ENCODE measurements around the gene GRIN2C. TPM values are rescaled to one million over a fixed set of nuclear protein-coding genes. Genes with fewer than 3 reads are reported as not detected.
A peak's percentile ranks its signal among the peaks of the same experiment; 100 is the strongest.

GRIN2C gene
- total and polyA plus RNA-seq, 9 of the 15 experiments (the other 6 are each of a cell fraction or from before 2014, with no cell fraction given): under 0.01 to 0.33 (median 0.10) TPM; not detected in 2

DNA sequence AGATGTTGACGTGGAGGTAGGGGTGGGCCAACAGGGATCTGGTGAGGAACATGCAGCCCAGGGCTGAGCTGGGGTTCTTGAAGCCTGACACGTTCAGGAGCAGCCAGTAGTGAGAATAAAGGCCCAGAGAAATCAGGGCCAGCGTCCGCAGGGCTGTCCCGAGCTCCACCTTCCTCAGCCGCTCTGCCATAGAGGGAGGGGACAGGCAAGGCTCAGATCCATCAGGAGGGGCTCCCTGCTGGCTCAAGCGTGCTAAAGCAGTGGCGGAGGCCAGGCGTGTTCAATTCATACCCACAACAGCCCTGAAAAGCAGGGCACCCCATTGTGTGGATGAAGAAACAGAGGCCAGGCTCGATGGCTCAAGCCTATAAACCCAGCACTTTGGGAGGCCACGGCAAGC, 21.4 kb upstream of the GRIN2C start:
- Histone ChIP-seq H3K79me2 (ENCODE audit: control insufficient read depth, insufficient read depth, low read length) (no peaks in the 10 kb centered on the region), H3K9me1 (ENCODE audit: control insufficient read depth, insufficient read depth, low read length) (no peaks in the 10 kb centered on the region), H3K27ac (ENCODE audit: extremely low read depth, low read depth, low read length) (no peak overlapping the region), H4K20me1 (replicated peaks; ENCODE audit: control insufficient read depth, insufficient read depth, low read length) (no peaks in the 10 kb centered on the region), H3K9ac (ENCODE audit: insufficient read depth in 1 of 2, low read depth in 2 of 2, low read length in 2 of 2) (peak overlapping the region in 1 of 2 experiments; percentile 71; a peak in 1 of 4 replicates), H3K27me3 (ENCODE audit: control insufficient read depth in 2 of 2, insufficient read depth in 2 of 2, low read length in 2 of 2) (no peaks in the 10 kb centered on the region), H3K4me1 (replicated peaks in 1 of 2; ENCODE audit: control insufficient read depth in 2 of 2, insufficient read depth in 2 of 2, low read length in 2 of 2) (peaks cover 21 to 31% of the 10 kb centered on the region in 2 experiments), H3K4me3 (no peak overlapping the region), H3K4me2 (ENCODE audit: insufficient read depth, low read length) (no peak overlapping the region), H2AFZ (ENCODE audit: low read depth, low read length) (no peak overlapping the region), H3K36me3 (ENCODE audit: control insufficient read depth, insufficient read depth, low read length) (no peaks in the 10 kb centered on the region), H3K9me3 (replicated peaks; ENCODE audit: control insufficient read depth, insufficient read depth, low read depth, low read length) (no peaks in the 10 kb centered on the region)
- CTCF ChIA-PET (ENCODE audit: low intra/inter-chr PET ratio): no interaction called here
- ATAC-seq (no peak), FAIRE-seq (no peak), DNase-seq (ENCODE audit: extremely low read depth in 1 of 4, low spot score in 3 of 4) (no peak)
- BruUV-seq (replicated peaks): no TSS peak
- in situ Hi-C loops (cut with MboI): no loop called here
- 45% methylated on average over 9 of the region's 11 CpGs for WGBS (ENCODE audit: insufficient coverage, low coverage, missing lambda C conversion rate)
- intact Hi-C loops (cut with micrococcal nuclease): no loop called here
- no peak for TF ChIP-seq ZNF23 (CRISPR knock-in tag; IDR thresholded peaks at IDR 0.05)
- TF ChIP-seq, protein P1, sequence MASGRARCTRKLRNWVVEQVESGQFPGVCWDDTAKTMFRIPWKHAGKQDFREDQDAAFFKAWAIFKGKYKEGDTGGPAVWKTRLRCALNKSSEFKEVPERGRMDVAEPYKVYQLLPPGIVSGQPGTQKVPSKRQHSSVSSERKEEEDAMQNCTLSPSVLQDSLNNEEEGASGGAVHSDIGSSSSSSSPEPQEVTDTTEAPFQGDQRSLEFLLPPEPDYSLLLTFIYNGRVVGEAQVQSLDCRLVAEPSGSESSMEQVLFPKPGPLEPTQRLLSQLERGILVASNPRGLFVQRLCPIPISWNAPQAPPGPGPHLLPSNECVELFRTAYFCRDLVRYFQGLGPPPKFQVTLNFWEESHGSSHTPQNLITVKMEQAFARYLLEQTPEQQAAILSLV (tag; IDR thresholded peaks at IDR 0.05): no peak
- no peak for TF ChIP-seq ZNF311 (CRISPR knock-in tag; IDR thresholded peaks at IDR 0.05)
- no peak for TF ChIP-seq TAF15 (IDR thresholded peaks at IDR 0.05; ENCODE audit: low read depth, low read length)
- TF ChIP-seq EP300 (IDR thresholded peaks at IDR 0.05; ENCODE audit: low read length): no peak
- TF ChIP-seq HSF4 (CRISPR knock-in tag; IDR thresholded peaks at IDR 0.05; ENCODE audit: borderline replicate concordance): no peak
- no peak for TF ChIP-seq CREB1 (IDR thresholded peaks at IDR 0.05)
- TF ChIP-seq CREB1 (CRISPR knock-in tag; IDR thresholded peaks at IDR 0.05): no peak
- TF ChIP-seq, protein P2, sequence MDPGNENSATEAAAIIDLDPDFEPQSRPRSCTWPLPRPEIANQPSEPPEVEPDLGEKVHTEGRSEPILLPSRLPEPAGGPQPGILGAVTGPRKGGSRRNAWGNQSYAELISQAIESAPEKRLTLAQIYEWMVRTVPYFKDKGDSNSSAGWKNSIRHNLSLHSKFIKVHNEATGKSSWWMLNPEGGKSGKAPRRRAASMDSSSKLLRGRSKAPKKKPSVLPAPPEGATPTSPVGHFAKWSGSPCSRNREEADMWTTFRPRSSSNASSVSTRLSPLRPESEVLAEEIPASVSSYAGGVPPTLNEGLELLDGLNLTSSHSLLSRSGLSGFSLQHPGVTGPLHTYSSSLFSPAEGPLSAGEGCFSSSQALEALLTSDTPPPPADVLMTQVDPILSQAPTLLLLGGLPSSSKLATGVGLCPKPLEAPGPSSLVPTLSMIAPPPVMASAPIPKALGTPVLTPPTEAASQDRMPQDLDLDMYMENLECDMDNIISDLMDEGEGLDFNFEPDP (CRISPR knock-in tag; IDR thresholded peaks at IDR 0.05): no peak
- TF ChIP-seq, protein P3, sequence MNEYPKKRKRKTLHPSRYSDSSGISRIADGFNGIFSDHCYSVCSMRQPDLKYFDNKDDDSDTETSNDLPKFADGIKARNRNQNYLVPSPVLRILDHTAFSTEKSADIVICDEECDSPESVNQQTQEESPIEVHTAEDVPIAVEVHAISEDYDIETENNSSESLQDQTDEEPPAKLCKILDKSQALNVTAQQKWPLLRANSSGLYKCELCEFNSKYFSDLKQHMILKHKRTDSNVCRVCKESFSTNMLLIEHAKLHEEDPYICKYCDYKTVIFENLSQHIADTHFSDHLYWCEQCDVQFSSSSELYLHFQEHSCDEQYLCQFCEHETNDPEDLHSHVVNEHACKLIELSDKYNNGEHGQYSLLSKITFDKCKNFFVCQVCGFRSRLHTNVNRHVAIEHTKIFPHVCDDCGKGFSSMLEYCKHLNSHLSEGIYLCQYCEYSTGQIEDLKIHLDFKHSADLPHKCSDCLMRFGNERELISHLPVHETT (CRISPR knock-in tag; conservative IDR thresholded peaks at IDR 0.05 in 1 of 2, IDR thresholded peaks at IDR 0.05 in 1 of 2): no peak
- TF ChIP-seq MYBL2 (IDR thresholded peaks at IDR 0.05; ENCODE audit: low read depth): no peak
- no peak for TF ChIP-seq MYBL2 (CRISPR knock-in tag; IDR thresholded peaks at IDR 0.05; ENCODE audit: borderline replicate concordance)
- TF ChIP-seq, protein P4, sequence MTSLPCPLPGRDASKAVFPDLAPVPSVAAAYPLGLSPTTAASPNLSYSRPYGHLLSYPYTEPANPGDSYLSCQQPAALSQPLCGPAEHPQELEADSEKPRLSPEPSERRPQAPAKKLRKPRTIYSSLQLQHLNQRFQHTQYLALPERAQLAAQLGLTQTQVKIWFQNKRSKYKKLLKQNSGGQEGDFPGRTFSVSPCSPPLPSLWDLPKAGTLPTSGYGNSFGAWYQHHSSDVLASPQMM (CRISPR knock-in tag; IDR thresholded peaks at IDR 0.05): no peak
- TF ChIP-seq NR2C2 (CRISPR knock-in tag; IDR thresholded peaks at IDR 0.05): no peak
- TF ChIP-seq NR2C2 (tag; IDR thresholded peaks at IDR 0.05): no peak
- TF ChIP-seq ZNF347 (CRISPR knock-in tag; IDR thresholded peaks at IDR 0.05; ENCODE audit: low read depth): no peak
- POLR2A ChIA-PET: interaction anchor here (0.6 to 1.7 kb wide), 5 partner anchors 8 to 734 kb away, joined by 3 to 7 read pairs (median 4); partner anchors contain the start of gene FDXR

All from K562 (cell line).